Sigmoid colon (tissue), 7 donors: ENCODE measurements around the gene PPFIBP1. TPM values are rescaled to one million over a fixed set of nuclear protein-coding genes. Genes with fewer than 3 reads are reported as not detected.
"Not testable (repeated sequence)": the region's sequence is repeated elsewhere in the genome, so short reads cannot be mapped to it uniquely, and the experiment has no call there.

Experiments used
- DNase-seq: peaks from one replicate; pipeline ENCODE4 v3.0.0-alpha.2; 2019
- H3K27ac ChIP-seq, 4 donors: fragments of 200-600 bp; sonication (generic); one replicate each; pipeline ENCODE4 v1.5.1; 2016 to 2019; ENCODE audit warnings: mild to moderate bottlenecking in 1 of 4
- H3K27me3 ChIP-seq, 3 donors: fragments of 200-600 bp; sonication (generic); one replicate each; pipeline ENCODE4 v1.5.1; 2019; ENCODE audit warnings: mild to moderate bottlenecking in 1 of 3
- H3K36me3 ChIP-seq, 4 donors: fragments of 200-600 bp; sonication (generic); one replicate each; pipeline ENCODE4 v1.5.1; 2016 to 2019
- H3K4me1 ChIP-seq, 4 donors: fragments of 200-600 bp; sonication (generic); one replicate each; pipeline ENCODE4 v1.5.1; 2017 to 2019
- H3K4me3 ChIP-seq, 4 donors: fragments of 200-600 bp; sonication (generic); one replicate each; pipeline ENCODE4 v1.5.1; 2017 to 2019; ENCODE audit warnings: mild to moderate bottlenecking in 2 of 4, moderate library complexity in 1 of 4
- H3K9me3 ChIP-seq, 4 donors: fragments of 200-600 bp in 3 of 4; sonication (generic) in 3 of 4; one replicate each; pipeline versions ENCODE4 v1.5.1 to v1.6.1; 2013 to 2019
- CTCF ChIP-seq, 4 experiments: fragments of 450-650 bp in 3 of 4; fragments of 200-600 bp in 1 of 4; IDR thresholded peaks; one replicate each; pipeline ENCODE4 v1.5.1; 2016 to 2019; ENCODE audit warnings: antibody characterized with exemption in 4 of 4, mild to moderate bottlenecking in 3 of 4, moderate library complexity in 2 of 4
- EP300 ChIP-seq, 4 donors: sonication (generic); formaldehyde crosslinking; IDR thresholded peaks; one replicate each; pipeline ENCODE4 v1.6.1; 2017; ENCODE audit warnings: antibody characterized with exemption in 4 of 4
- POLR2A ChIP-seq, 2 donors: fragments of 450-650 bp; IDR thresholded peaks; one replicate each; pipeline ENCODE4 v1.6.1; 2016; ENCODE audit warnings: antibody characterized with exemption in 2 of 2, mild to moderate bottlenecking in 2 of 2, moderate library complexity in 2 of 2
- POLR2AphosphoS5 ChIP-seq, 4 donors: sonication (generic); formaldehyde crosslinking; IDR thresholded peaks; one replicate each; pipeline ENCODE4 v1.6.1; 2017; ENCODE audit warnings: antibody characterized with exemption in 4 of 4
- WGBS, 2 donors: extraction: QIAGEN DNeasy Blood & Tissue Kit; methylation state at CpG; one replicate each; pipeline ENCODE4 v1.1.7; 2013; 5-methylcytosine and 5-hydroxymethylcytosine counted together
- intact Hi-C: fragments of 100-400 bp; cut with DNase I; formaldehyde crosslinking; loops from one replicate; pipeline ENCODE4 v1.15.1; 2023
- polyA plus RNA-seq, 3 donors: library from polyadenylated mRNA; stranded (reverse); fragments of 200-250 nt; gene quantifications; one replicate each; pipeline ENCODE4 v1.2.3, GENCODE V29; 2013
- total RNA-seq, 4 donors: library from RNA; depleted of rRNA; stranded (reverse); fragments of >200 nt; gene quantifications; one replicate each; pipeline ENCODE4 v1.1.0, GENCODE V29; 2016
- donor health status: healthy with polysubstance abuse.
- donor health status: Bipolar disorder and iron deficiency.
- donor health status: healthy.

PPFIBP1 gene
- total and polyA plus RNA-seq, 7 donors: 5.5 to 101 (median 65.3) TPM

GRCh38 chr12:27577688-27578087 is 53.7 kb downstream of the PPFIBP1 start:
- Histone ChIP-seq H3K4me1 (peaks cover 0 to 37% (median 27%) of the 10 kb centered on the region in 4 donors), H3K27me3 (no peaks in the 10 kb centered on the region), H3K27ac (no peak overlapping the region), H3K36me3 (peaks cover 0 to 9% (median 0%) of the 10 kb centered on the region in 4 donors), H3K9me3 (no peaks in the 10 kb centered on the region), H3K4me3 (no peak overlapping the region)
- TF ChIP-seq POLR2A (IDR thresholded peaks at IDR 0.05) (no peak), CTCF (IDR thresholded peaks at IDR 0.05) (no peak), EP300 (IDR thresholded peaks at IDR 0.05) (no peak), POLR2AphosphoS5 (IDR thresholded peaks at IDR 0.05) (peak in 1 of 4 donors; percentile 33)
- WGBS, 2 donors: 83 to 86% methylated on average over 4 of the region's 4 CpGs
- DNase-seq: no peak
- intact Hi-C loops: no loop called here

GRCh38 chr12:27578689-27579372 is 54.8 kb downstream of the PPFIBP1 start:
- Histone ChIP-seq H3K27ac (peak overlapping the region in 1 of 4 donors; percentile 31), H3K27me3 (no peaks in the 10 kb centered on the region), H3K4me1 (peaks cover 0 to 38% (median 28%) of the 10 kb centered on the region in 4 donors), H3K4me3 (no peak overlapping the region), H3K9me3 (no peaks in the 10 kb centered on the region), H3K36me3 (peaks cover 0 to 9% (median 0%) of the 10 kb centered on the region in 4 donors)
- intact Hi-C loops: no loop called here
- 81 to 96% methylated on average over 7 of the region's 7 CpGs for WGBS, 2 donors
- DNase-seq: no peak
- TF ChIP-seq POLR2A (IDR thresholded peaks at IDR 0.05) (no peak), EP300 (IDR thresholded peaks at IDR 0.05) (no peak), CTCF (IDR thresholded peaks at IDR 0.05) (no peak), POLR2AphosphoS5 (IDR thresholded peaks at IDR 0.05) (no peak)

GRCh38 chr12:27580561-27581330 is 56.7 kb downstream of the PPFIBP1 start:
- DNase-seq: no peak
- WGBS, 2 donors: 92 to 93% methylated on average over 9 of the region's 9 CpGs
- H3K9me3 ChIP-seq: no peaks in the 10 kb centered on the region
- intact Hi-C loops: no loop called here
- peaks cover 0 to 9% (median 0%) of the 10 kb centered on the region in 4 donors for H3K36me3 ChIP-seq
- TF ChIP-seq CTCF (IDR thresholded peaks at IDR 0.05) (no peak), POLR2A (IDR thresholded peaks at IDR 0.05) (no peak), POLR2AphosphoS5 (IDR thresholded peaks at IDR 0.05) (no peak), EP300 (IDR thresholded peaks at IDR 0.05) (no peak)
- H3K27ac ChIP-seq: no peak overlapping the region
- no peaks in the 10 kb centered on the region for H3K27me3 ChIP-seq
- H3K4me1 ChIP-seq: peaks cover 0 to 26% (median 24%) of the 10 kb centered on the region in 4 donors
- H3K4me3 ChIP-seq: no peak overlapping the region

- H3K27me3 ChIP-seq, DNase-seq, H3K4me3 ChIP-seq, H3K36me3 ChIP-seq, intact Hi-C loops, H3K27ac ChIP-seq, H3K9me3 ChIP-seq: not testable (repeated sequence)
- H3K4me1 ChIP-seq: peaks cover 0 to 26% (median 23%) of the 10 kb centered on the region in 4 donors
- WGBS, 2 donors: 94 to 97% methylated on average over 1 of the region's 1 CpG
Measured at GRCh38 chr12:27581331-27581671, 57.3 kb downstream of the PPFIBP1 start.

- 84 to 95% methylated on average over 3 of the region's 3 CpGs for WGBS, 2 donors
- H3K36me3 ChIP-seq, H3K27me3 ChIP-seq, H3K27ac ChIP-seq, DNase-seq, H3K9me3 ChIP-seq, intact Hi-C loops, H3K4me3 ChIP-seq: not testable (repeated sequence)
- H3K4me1 ChIP-seq: peaks cover 0 to 25% (median 19%) of the 10 kb centered on the region in 4 donors
Measured at GRCh38 chr12:27581833-27582232, 57.8 kb downstream of the PPFIBP1 start.

- 80 to 83% methylated on average over 5 of the region's 5 CpGs for WGBS, 2 donors
- H3K27me3 ChIP-seq, H3K4me3 ChIP-seq, intact Hi-C loops, DNase-seq, H3K9me3 ChIP-seq, H3K36me3 ChIP-seq: not testable (repeated sequence)
- Histone ChIP-seq H3K27ac (peak overlapping the region in 2 of 4 donors; percentile 6 to 39), H3K4me1 (peaks cover 0 to 21% (median 13%) of the 10 kb centered on the region in 4 donors)
Measured at GRCh38 chr12:27582445-27582844, 58.4 kb downstream of the PPFIBP1 start.
